ENCODE measurements around the gene DAGLB. TPM values are rescaled to one million over a fixed set of nuclear protein-coding genes. Genes with fewer than 3 reads are reported as not detected.

DAGLB gene
- total and polyA plus RNA-seq, 2 of the 8 experiments (the other 6 are each of a cell fraction or from before 2014, with no cell fraction given), result 27.0 to 39.6 TPM

- H3K4me3 ChIP-seq (ENCODE audit: extremely low read depth in 1 of 4, insufficient read depth in 2 of 4, low read depth in 3 of 4, low read length in 4 of 4), result peak overlapping the region; percentile 70 to 100 (median 82)
- POLR2A ChIA-PET (ENCODE audit: partially characterized antibody), result no interaction called here
- no peak overlapping the region for H2BK20ac ChIP-seq (ENCODE audit: low read length)
- H4K91ac ChIP-seq (replicated peaks; ENCODE audit: insufficient read length, low read length), result no peak overlapping the region
- FAIRE-seq, result no peak
- H4K8ac ChIP-seq (ENCODE audit: extremely low read depth, insufficient read depth, low read length), result no peak overlapping the region; the same call in 1 of the 2 replicates
- no peak overlapping the region for H2BK12ac ChIP-seq (ENCODE audit: low read depth, low read length)
- H2BK15ac ChIP-seq (ENCODE audit: low read length), result no peak overlapping the region
- H3K4ac ChIP-seq (replicated peaks; ENCODE audit: insufficient read length, low read depth, low read length), result no peak overlapping the region
- H3K27me3 ChIP-seq (replicated peaks in 1 of 4; ENCODE audit: control insufficient read depth in 3 of 4, extremely low read depth in 1 of 4, insufficient read depth in 3 of 4, low read length in 3 of 4), result peaks cover 0 to 3% (median 0%) of the 10 kb centered on the region in 4 experiments; a peak in 1 of 7 replicates
- peaks cover 0 to 9% (median 0%) of the 10 kb centered on the region in 4 experiments; a peak in 1 of 8 replicates for H3K36me3 ChIP-seq (ENCODE audit: control insufficient read depth in 2 of 4, insufficient read depth in 4 of 4, low read length in 3 of 4)
- H3K9ac ChIP-seq (replicated peaks in 1 of 4; ENCODE audit: extremely low read depth in 1 of 4, low read depth in 3 of 4, low read length in 3 of 4), result no peak overlapping the region
- peaks cover 6 to 12% of the 10 kb centered on the region in 2 experiments for H4K20me1 ChIP-seq (replicated peaks in 1 of 2; ENCODE audit: control insufficient read depth in 1 of 2, insufficient read depth in 2 of 2, low read length in 2 of 2)
- peaks cover 0 to 3% (median 0%) of the 10 kb centered on the region in 4 experiments; a peak in 1 of 7 replicates for H3K4me1 ChIP-seq (replicated peaks in 1 of 4; ENCODE audit: control insufficient read depth in 3 of 4, insufficient read depth in 4 of 4, low read length in 3 of 4)
- no peak overlapping the region for H2AFZ ChIP-seq (ENCODE audit: low read length)
- H3K14ac ChIP-seq (ENCODE audit: insufficient read length), result no peak overlapping the region
- CTCF ChIA-PET (ENCODE audit: partially characterized antibody), result no interaction called here
- peaks cover 5% of the 10 kb centered on the region for H3K79me1 ChIP-seq (ENCODE audit: low read depth, low read length)
- no peak overlapping the region for H3K27ac ChIP-seq (ENCODE audit: low read depth, low read length)
- no peaks in the 10 kb centered on the region for H3K9me3 ChIP-seq (ENCODE audit: insufficient read depth in 2 of 2, low read depth in 1 of 2, low read length in 1 of 2)
- no peak for TF ChIP-seq POLR2A (IDR thresholded peaks at IDR 0.05; ENCODE audit: control extremely low read depth in 1 of 2, low read depth in 2 of 2, low read length in 2 of 2)
- no peak for TF ChIP-seq SAP30 (IDR thresholded peaks at IDR 0.05; ENCODE audit: insufficient read depth, insufficient replicate concordance, low read length)
- TF ChIP-seq RFX5 (IDR thresholded peaks at IDR 0.05; ENCODE audit: borderline replicate concordance, low read depth, low read length), result no peak
- TF ChIP-seq CTBP2 (IDR thresholded peaks at IDR 0.05; ENCODE audit: borderline replicate concordance, insufficient read depth, insufficient read length, low read length), result no peak
- no peak for TF ChIP-seq HDAC6 (IDR thresholded peaks at IDR 0.05; ENCODE audit: low read depth, low read length)
- no peak for TF ChIP-seq NANOG (IDR thresholded peaks at IDR 0.05; ENCODE audit: insufficient read depth, low read depth, low read length, poor library complexity, severe bottlenecking)
- TF ChIP-seq TCF12 (IDR thresholded peaks at IDR 0.05; ENCODE audit: low read depth, low read length), result no peak
- no peak for TF ChIP-seq SIX5 (IDR thresholded peaks at IDR 0.05; ENCODE audit: low read depth, low read length)
- no peak for TF ChIP-seq YY1 (IDR thresholded peaks at IDR 0.05; ENCODE audit: low read depth, low read length)
- TF ChIP-seq BACH1 (IDR thresholded peaks at IDR 0.05; ENCODE audit: low read length), result no peak
- no peak for TF ChIP-seq MAX (IDR thresholded peaks at IDR 0.05)
- no peak overlapping the region for H3K18ac ChIP-seq (ENCODE audit: extremely low read depth, low read length)
- 0 out of 2 replicates have a peak, but pooled peaks cover 3% of the 10 kb centered on the region for H3K23me2 ChIP-seq (ENCODE audit: low read depth, low read length)
- no peak overlapping the region for H2BK120ac ChIP-seq (replicated peaks; ENCODE audit: low read depth, low read length)
- no peak overlapping the region for H2BK5ac ChIP-seq (ENCODE audit: low read depth, low read length)
- peak overlapping the region; percentile 70 to 87 for H3K4me2 ChIP-seq (ENCODE audit: insufficient read depth in 1 of 2, low read depth in 2 of 2, low read length in 2 of 2)
- 73% methylated on average over 6 of the region's 6 CpGs; no CpG with 5 or more reads in 1 of the 2 experiments for WGBS, 2 experiments (ENCODE audit: extremely low coverage in 1 of 2, insufficient coverage in 1 of 2, insufficient read length in 1 of 2, insufficient replicate concordance in 2 of 2, low coverage in 1 of 2, low lambda C conversion rate in 2 of 2, missing lambda C conversion rate in 1 of 2)
- H3K56ac ChIP-seq (replicated peaks; ENCODE audit: insufficient read length, low read depth, low read length), result peak overlapping the region; percentile 64
- no peak overlapping the region for H3K23ac ChIP-seq (ENCODE audit: insufficient read length)
- peaks cover 0 to 52% of the 10 kb centered on the region in 2 experiments; a peak in 3 of 4 replicates for H3K79me2 ChIP-seq (ENCODE audit: control insufficient read depth in 1 of 2, insufficient read depth in 2 of 2, low read length in 2 of 2)
- H4K5ac ChIP-seq (ENCODE audit: insufficient read length, low read depth, low read length), result no peak overlapping the region
- DNase-seq (ENCODE audit: low read depth in 1 of 2, low spot score in 2 of 2), result no peak
- no peak overlapping the region for H2AK5ac ChIP-seq (ENCODE audit: low read depth, low read length)
These were observed 35.0 kb upstream of the DAGLB start for GRCh38 chr7:6482743-6483119.
